K562 treated with DMSO at 1 percent for 48 hours (cell line): Measurements from ENCODE around the gene KCNK1. TPM values are rescaled to one million over a fixed set of nuclear protein-coding genes. Genes with fewer than 3 reads are reported as not detected.

Experiments
- total RNA-seq: library from RNA; unstranded; fragments of 300-600 nt; gene quantifications from 2 replicates; pipeline ENCODE4 v1.2.3, GENCODE V29; 2022; ENCODE audit warnings: low replicate concordance; ENCODE audit errors: extremely low read depth

Gene KCNK1
- total RNA-seq, result not detected in 2 replicates

GRCh38 chr1:233613252-233614172, at the start of gene KCNK1:
TSS of gene KCNK1 (plus strand) at chr1:233614106. CDS start at chr1:233614172, 66 bp downstream.

